Stimulated activated naive CD8-positive, alpha-beta T cell treated with anti-CD3 and anti-CD28 coated beads, Interleukin-15, Interleukin-2, amounts not matched to agents 100 ng/mL and 50 ng/mL, for 24 hours (primary cell): ENCODE data around the gene EZH2.

Experiments
- H3K27ac Mint-ChIP-seq: one replicate; pipeline ENCODE4 v1.8.0; 2021; ENCODE audit warnings: mild to moderate bottlenecking, mixed read lengths
- H3K27me3 Mint-ChIP-seq: one replicate; pipeline ENCODE4 v1.8.0; 2021; ENCODE audit warnings: mixed read lengths
- H3K36me3 Mint-ChIP-seq: one replicate; pipeline ENCODE4 v1.8.0; 2021; ENCODE audit warnings: low read depth, mixed read lengths
- H3K4me1 Mint-ChIP-seq: one replicate; pipeline ENCODE4 v1.8.0; 2021; ENCODE audit warnings: low read depth, mixed read lengths
- H3K4me3 Mint-ChIP-seq: one replicate; pipeline ENCODE4 v1.8.0; 2021; ENCODE audit warnings: mild to moderate bottlenecking, mixed read lengths
- H3K9me3 Mint-ChIP-seq: one replicate; pipeline ENCODE4 v1.8.0; 2021; ENCODE audit warnings: mixed read lengths

EZH2 gene

GRCh38 chr7:148882841-148883265, 1.2 kb downstream of the EZH2 start:
- peaks cover 46% of the 10 kb centered on the region for H3K36me3 Mint-ChIP-seq
- H3K27ac Mint-ChIP-seq = peak overlapping the region; percentile 95
- H3K9me3 Mint-ChIP-seq = peaks cover 5% of the 10 kb centered on the region
- peak overlapping the region; percentile 99 for H3K4me3 Mint-ChIP-seq
- no peaks in the 10 kb centered on the region for H3K27me3 Mint-ChIP-seq
- peaks cover 59% of the 10 kb centered on the region for H3K4me1 Mint-ChIP-seq

- H3K9me3 Mint-ChIP-seq = peaks cover 5% of the 10 kb centered on the region
- H3K4me3 Mint-ChIP-seq = peak overlapping the region; percentile 99
- H3K36me3 Mint-ChIP-seq = peaks cover 51% of the 10 kb centered on the region
- peaks cover 61% of the 10 kb centered on the region for H3K4me1 Mint-ChIP-seq
- H3K27me3 Mint-ChIP-seq = no peaks in the 10 kb centered on the region
- H3K27ac Mint-ChIP-seq = no peak overlapping the region
Measured at GRCh38 chr7:148882192-148882591, 1.9 kb downstream of the EZH2 start.

GRCh38 chr7:148878317-148878716, 5.8 kb downstream of the EZH2 start:
- Mint-ChIP-seq H3K4me1 (peaks cover 66% of the 10 kb centered on the region), H3K4me3 (no peak overlapping the region), H3K27ac (peak overlapping the region; percentile 37), H3K36me3 (peaks cover 53% of the 10 kb centered on the region), H3K9me3 (no peaks in the 10 kb centered on the region), H3K27me3 (no peaks in the 10 kb centered on the region)

- Mint-ChIP-seq H3K4me1 (peaks cover 65% of the 10 kb centered on the region), H3K9me3 (no peaks in the 10 kb centered on the region), H3K36me3 (peaks cover 47% of the 10 kb centered on the region), H3K27me3 (no peaks in the 10 kb centered on the region), H3K27ac (no peak overlapping the region), H3K4me3 (no peak overlapping the region)
Measured at GRCh38 chr7:148877517-148877916, 6.6 kb downstream of the EZH2 start.

- Mint-ChIP-seq H3K4me1 (peaks cover 67% of the 10 kb centered on the region), H3K27ac (no peak overlapping the region), H3K9me3 (peaks cover 4% of the 10 kb centered on the region), H3K4me3 (no peak overlapping the region), H3K27me3 (no peaks in the 10 kb centered on the region), H3K36me3 (peaks cover 56% of the 10 kb centered on the region)
Measured at GRCh38 chr7:148872188-148872587, 11.9 kb downstream of the EZH2 start.

GRCh38 chr7:148871551-148871950, 12.5 kb downstream of the EZH2 start:
- peaks cover 67% of the 10 kb centered on the region for H3K4me1 Mint-ChIP-seq
- no peak overlapping the region for H3K4me3 Mint-ChIP-seq
- peaks cover 56% of the 10 kb centered on the region for H3K36me3 Mint-ChIP-seq
- H3K9me3 Mint-ChIP-seq = peaks cover 4% of the 10 kb centered on the region
- H3K27ac Mint-ChIP-seq = no peak overlapping the region
- no peaks in the 10 kb centered on the region for H3K27me3 Mint-ChIP-seq

GRCh38 chr7:148871030-148871429, 13.1 kb downstream of the EZH2 start:
- Mint-ChIP-seq H3K4me3 (no peak overlapping the region), H3K9me3 (peaks cover 4% of the 10 kb centered on the region), H3K27ac (no peak overlapping the region), H3K27me3 (no peaks in the 10 kb centered on the region), H3K36me3 (peaks cover 56% of the 10 kb centered on the region), H3K4me1 (peaks cover 65% of the 10 kb centered on the region)

- no peak overlapping the region for H3K4me3 Mint-ChIP-seq
- H3K9me3 Mint-ChIP-seq = peaks cover 4% of the 10 kb centered on the region
- H3K4me1 Mint-ChIP-seq = peaks cover 75% of the 10 kb centered on the region
- no peak overlapping the region for H3K27ac Mint-ChIP-seq
- H3K36me3 Mint-ChIP-seq = peaks cover 57% of the 10 kb centered on the region
- no peaks in the 10 kb centered on the region for H3K27me3 Mint-ChIP-seq
Measured at GRCh38 chr7:148868378-148868674, 15.8 kb downstream of the EZH2 start.

GRCh38 chr7:148867596-148868377, 16.3 kb downstream of the EZH2 start:
- Mint-ChIP-seq H3K4me3 (no peak overlapping the region), H3K9me3 (peaks cover 4% of the 10 kb centered on the region), H3K4me1 (peaks cover 74% of the 10 kb centered on the region)

GRCh38 chr7:148866362-148866761, 17.7 kb downstream of the EZH2 start:
- Mint-ChIP-seq H3K36me3 (peaks cover 59% of the 10 kb centered on the region), H3K27ac (no peak overlapping the region), H3K4me3 (no peak overlapping the region), H3K27me3 (no peaks in the 10 kb centered on the region), H3K9me3 (peaks cover 4% of the 10 kb centered on the region), H3K4me1 (peaks cover 68% of the 10 kb centered on the region)

More at GRCh38 chr7:148867596-148868377, 16.3 kb downstream of the EZH2 start:
- Mint-ChIP-seq H3K27ac (peak overlapping the region; percentile 32), H3K36me3 (peaks cover 59% of the 10 kb centered on the region), H3K27me3 (no peaks in the 10 kb centered on the region)

GRCh38 chr7:148865283-148865682, 18.8 kb downstream of the EZH2 start:
- no peak overlapping the region for H3K27ac Mint-ChIP-seq
- peaks cover 63% of the 10 kb centered on the region for H3K4me1 Mint-ChIP-seq
- H3K36me3 Mint-ChIP-seq = peaks cover 53% of the 10 kb centered on the region
- H3K27me3 Mint-ChIP-seq = no peaks in the 10 kb centered on the region
- H3K4me3 Mint-ChIP-seq = no peak overlapping the region
- H3K9me3 Mint-ChIP-seq = peaks cover 4% of the 10 kb centered on the region

- Mint-ChIP-seq H3K4me1 (peaks cover 60% of the 10 kb centered on the region), H3K4me3 (no peak overlapping the region)
Measured at GRCh38 chr7:148863324-148863723, 20.8 kb downstream of the EZH2 start.

GRCh38 chr7:148862481-148862880, 21.6 kb downstream of the EZH2 start:
- H3K27ac Mint-ChIP-seq = no peak overlapping the region
- H3K27me3 Mint-ChIP-seq = no peaks in the 10 kb centered on the region
- no peaks in the 10 kb centered on the region for H3K9me3 Mint-ChIP-seq
- peaks cover 33% of the 10 kb centered on the region for H3K36me3 Mint-ChIP-seq
- peaks cover 52% of the 10 kb centered on the region for H3K4me1 Mint-ChIP-seq
- H3K4me3 Mint-ChIP-seq = no peak overlapping the region

More at GRCh38 chr7:148863324-148863723, 20.8 kb downstream of the EZH2 start:
- Mint-ChIP-seq H3K36me3 (peaks cover 42% of the 10 kb centered on the region), H3K27me3 (no peaks in the 10 kb centered on the region), H3K27ac (no peak overlapping the region), H3K9me3 (peaks cover 4% of the 10 kb centered on the region)

- Mint-ChIP-seq H3K9me3 (no peaks in the 10 kb centered on the region), H3K4me3 (no peak overlapping the region), H3K36me3 (peaks cover 25% of the 10 kb centered on the region), H3K27ac (no peak overlapping the region), H3K4me1 (peaks cover 45% of the 10 kb centered on the region), H3K27me3 (no peaks in the 10 kb centered on the region)
Measured at GRCh38 chr7:148858489-148858888, 25.6 kb downstream of the EZH2 start.

GRCh38 chr7:148856891-148857290, 27.2 kb downstream of the EZH2 start:
- H3K27me3 Mint-ChIP-seq = no peaks in the 10 kb centered on the region
- H3K36me3 Mint-ChIP-seq = peaks cover 24% of the 10 kb centered on the region
- H3K27ac Mint-ChIP-seq = peak overlapping the region; percentile 67
- no peaks in the 10 kb centered on the region for H3K9me3 Mint-ChIP-seq
- no peak overlapping the region for H3K4me3 Mint-ChIP-seq
- H3K4me1 Mint-ChIP-seq = peaks cover 44% of the 10 kb centered on the region

- peaks cover 22% of the 10 kb centered on the region for H3K36me3 Mint-ChIP-seq
- peak overlapping the region; percentile 72 for H3K27ac Mint-ChIP-seq
- H3K9me3 Mint-ChIP-seq = no peaks in the 10 kb centered on the region
- peaks cover 44% of the 10 kb centered on the region for H3K4me1 Mint-ChIP-seq
- H3K4me3 Mint-ChIP-seq = peak overlapping the region; percentile 55
- H3K27me3 Mint-ChIP-seq = no peaks in the 10 kb centered on the region
Measured at GRCh38 chr7:148856578-148856881, 27.6 kb downstream of the EZH2 start.
